GDM1 (cell line): ENCODE measurements around the gene HEMGN.
A peak's percentile ranks its signal among the peaks of the same experiment; 100 is the strongest.
"Not testable (repeated sequence)": the region's sequence is repeated elsewhere in the genome, so short reads cannot be mapped to it uniquely, and the experiment has no call there.

ENCODE experiments used
- DNase-seq: peaks from one replicate; lab custom pipeline; 2025; lab: John Stamatoyannopoulos, UW

The HEMGN gene

GRCh38 chr9:97938081-97938644 is at the start of gene HEMGN:
HEMGN (minus strand) TSS chr9:97938172; CDS start chr9:97938136, 36 bp downstream.
- DNase-seq, result peak; percentile 94

GRCh38 chr9:97987487-97987886 is 49.5 kb upstream of the HEMGN start:
- no peak for DNase-seq

GRCh38 chr9:97985058-97985861 is 47.3 kb upstream of the HEMGN start:
- no peak for DNase-seq

GRCh38 chr9:97984188-97985057 is 46.5 kb upstream of the HEMGN start:
- DNase-seq, result peak; percentile 62

- no peak for DNase-seq
These were observed 45.7 kb upstream of the HEMGN start for GRCh38 chr9:97983589-97984187.

GRCh38 chr9:97982683-97983588 is 45.0 kb upstream of the HEMGN start, which contains the start of gene ANP32B:
ANP32B (plus strand) TSS chr9:97983341; CDS start chr9:97983556, 215 bp downstream.
- DNase-seq, result peak; percentile 96

GRCh38 chr9:97981846-97982682 is 44.1 kb upstream of the HEMGN start:
- no peak for DNase-seq

- no peak for DNase-seq
These were observed 43.2 kb upstream of the HEMGN start for GRCh38 chr9:97980918-97981845.

GRCh38 chr9:97980479-97980803 is 42.5 kb upstream of the HEMGN start:
- DNase-seq, result no peak

- no peak for DNase-seq
These were observed 42.0 kb upstream of the HEMGN start for GRCh38 chr9:97979788-97980478.

- no peak for DNase-seq
These were observed 40.6 kb upstream of the HEMGN start for GRCh38 chr9:97978371-97979130.

- DNase-seq, result not testable (repeated sequence)
These were observed 38.7 kb upstream of the HEMGN start for GRCh38 chr9:97976633-97977032.

- DNase-seq, result no peak
These were observed 37.4 kb upstream of the HEMGN start for GRCh38 chr9:97975376-97975775.

GRCh38 chr9:97972753-97973152 is 34.8 kb upstream of the HEMGN start:
- DNase-seq, result no peak

- DNase-seq, result no peak
These were observed 32.2 kb upstream of the HEMGN start for GRCh38 chr9:97970165-97970564.

GRCh38 chr9:97969014-97969413 is 31.0 kb upstream of the HEMGN start:
- no peak for DNase-seq

- no peak for DNase-seq
These were observed 28.5 kb upstream of the HEMGN start for GRCh38 chr9:97966493-97966892.

GRCh38 chr9:97964901-97965300 is 26.9 kb upstream of the HEMGN start:
- no peak for DNase-seq
